Sigmoid colon (tissue), 4 donors: ENCODE measurements around the gene CDH23.

Experiments used
- CTCF ChIP-seq, 4 experiments: fragments of 450-650 bp in 3 of 4; fragments of 200-600 bp in 1 of 4; IDR thresholded peaks; one replicate each; pipeline ENCODE4 v1.5.1; 2016 to 2019; ENCODE audit warnings: antibody characterized with exemption in 4 of 4, mild to moderate bottlenecking in 3 of 4, moderate library complexity in 2 of 4
- POLR2A ChIP-seq, 2 donors: fragments of 450-650 bp; IDR thresholded peaks; one replicate each; pipeline ENCODE4 v1.6.1; 2016; ENCODE audit warnings: antibody characterized with exemption in 2 of 2, mild to moderate bottlenecking in 2 of 2, moderate library complexity in 2 of 2
- POLR2AphosphoS5 ChIP-seq, 4 donors: sonication (generic); formaldehyde crosslinking; IDR thresholded peaks; one replicate each; pipeline ENCODE4 v1.6.1; 2017; ENCODE audit warnings: antibody characterized with exemption in 4 of 4

GRCh38 chr10:71765176-71765904, 368.6 kb downstream of the CDH23 start:
- peak in 3 of 4 donors; percentile 24 to 53 (median 53) for TF ChIP-seq POLR2AphosphoS5 (IDR thresholded peaks at IDR 0.05)
- TF ChIP-seq CTCF (IDR thresholded peaks at IDR 0.05), result peak in 2 of 4 experiments; percentile 3 to 31
- TF ChIP-seq POLR2A (IDR thresholded peaks at IDR 0.05), result no peak
